Duodenal mucosa (tissue), 2 donors: ENCODE measurements around the gene BAG2.

Experiments
- H3K27ac ChIP-seq: one replicate; pipeline ENCODE4 v1.7.0; 2013; ENCODE audit warnings: low read depth, low read length
- H3K27me3 ChIP-seq, 2 donors: one replicate each; pipeline ENCODE4 v1.7.0; 2013; ENCODE audit warnings: low read length in 2 of 2, control low read depth in 1 of 2; ENCODE audit not compliant: insufficient read depth in 2 of 2, control insufficient read depth in 1 of 2
- H3K36me3 ChIP-seq, 2 donors: one replicate each; pipeline ENCODE4 v1.7.0; 2013; ENCODE audit warnings: low read length in 2 of 2, control low read depth in 1 of 2; ENCODE audit not compliant: insufficient read depth in 2 of 2, control insufficient read depth in 1 of 2
- H3K4me1 ChIP-seq, 2 donors: one replicate each; pipeline ENCODE4 v1.7.0; 2013; ENCODE audit warnings: low read length in 2 of 2, control low read depth in 1 of 2; ENCODE audit not compliant: insufficient read depth in 2 of 2, control insufficient read depth in 1 of 2
- H3K4me3 ChIP-seq, 2 donors: one replicate each; pipeline ENCODE4 v1.7.0; 2013; ENCODE audit warnings: low read length in 2 of 2, low read depth in 1 of 2
- H3K9ac ChIP-seq, 2 donors: one replicate each; pipeline ENCODE4 v1.7.0; 2013; ENCODE audit warnings: low read length in 2 of 2, low read depth in 1 of 2
- H3K9me3 ChIP-seq, 2 donors: one replicate each; pipeline ENCODE4 v1.7.0; 2013; ENCODE audit warnings: low read length in 2 of 2, control low read depth in 1 of 2; ENCODE audit not compliant: control insufficient read depth in 1 of 2

The BAG2 gene

DNA sequence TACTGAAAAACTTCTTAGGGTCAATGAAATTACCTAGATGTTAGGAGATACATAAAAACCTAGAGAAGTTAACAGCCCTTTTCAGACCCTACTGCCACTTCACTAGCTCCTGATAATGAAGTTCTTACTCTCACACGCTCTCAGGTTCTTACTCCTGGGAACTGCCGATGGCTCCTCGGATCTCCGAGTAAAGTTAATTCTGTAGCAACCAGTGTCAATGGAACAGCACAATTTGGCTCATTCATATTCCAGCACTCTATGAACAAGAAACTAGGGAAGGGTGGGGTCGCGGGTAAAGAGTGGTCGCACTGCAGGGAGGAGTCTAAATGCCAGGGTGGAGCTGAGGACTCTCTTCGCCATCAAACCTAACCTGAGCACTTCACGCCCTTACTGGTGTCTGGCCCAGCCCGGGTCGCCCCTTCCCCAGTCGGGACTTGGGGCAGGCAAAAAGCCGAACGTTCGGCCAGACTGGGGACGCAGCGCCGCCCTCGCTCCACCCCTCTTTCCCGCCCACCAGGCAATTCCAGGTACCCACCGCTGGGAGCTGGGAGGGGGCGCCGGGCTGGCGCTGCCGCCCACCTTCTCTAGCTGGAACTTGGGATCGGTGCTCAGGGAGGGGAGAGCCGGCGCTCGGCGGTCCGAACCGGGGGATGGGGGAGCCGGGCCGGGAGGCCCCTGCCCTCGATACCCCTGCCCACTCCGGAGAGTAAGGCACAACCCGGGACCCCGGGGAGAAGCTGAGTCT, 49.2 kb downstream of the BAG2 start:
- Histone ChIP-seq H3K4me1 (peaks cover 4 to 5% of the 10 kb centered on the region in 2 donors), H3K36me3 (no peaks in the 10 kb centered on the region), H3K9ac (peak overlapping the region; percentile 72 to 86), H3K27me3 (no peaks in the 10 kb centered on the region), H3K4me3 (peak overlapping the region; percentile 86 to 95), H3K27ac (peak overlapping the region; percentile 62), H3K9me3 (no peaks in the 10 kb centered on the region)

DNA sequence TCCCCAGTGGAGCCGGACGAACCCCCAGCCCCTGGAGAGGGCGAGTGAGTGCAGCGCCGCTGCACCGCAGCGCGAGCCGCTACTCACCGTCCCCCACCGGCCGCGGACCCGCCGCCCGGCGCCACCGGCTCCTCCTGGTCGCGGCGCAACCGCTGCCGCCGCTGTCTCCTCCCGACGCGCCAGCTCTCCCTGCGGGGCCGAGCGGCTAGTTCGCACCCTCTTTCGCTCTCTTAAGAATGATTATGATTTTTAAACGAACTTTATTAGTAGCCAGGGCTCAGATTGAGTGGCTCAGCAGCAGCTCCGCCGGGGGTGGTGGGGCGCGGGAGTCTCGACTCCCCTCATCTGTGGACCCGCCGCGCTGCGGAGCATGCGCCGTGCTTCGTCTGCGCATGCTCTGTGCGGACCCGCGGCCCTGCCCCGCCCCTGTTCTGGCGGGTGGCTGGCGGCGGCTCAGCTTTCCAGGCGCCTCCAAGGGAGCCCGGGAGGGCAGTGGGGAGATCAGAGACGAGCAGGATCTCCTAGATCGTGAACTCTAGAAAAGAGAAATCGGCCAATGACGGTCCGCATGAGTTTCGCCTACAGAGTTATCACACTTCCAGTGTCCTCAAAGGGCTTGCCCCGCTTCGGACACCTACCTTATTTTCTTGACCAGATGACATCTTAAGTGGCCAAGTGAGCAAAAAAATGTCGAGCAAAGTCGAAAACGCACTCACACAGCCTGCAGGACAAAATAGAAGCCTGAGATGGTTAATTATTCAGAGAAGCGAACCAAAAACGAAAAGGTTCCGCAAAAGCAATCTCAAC, 50.0 kb downstream of the BAG2 start, which contains the start of gene RAB23:
Gene RAB23, minus strand, starts transcription at position 372 of the 807 bp plus-strand sequence. CDS start 11,927 bp downstream, outside the sequence.
- H3K36me3 ChIP-seq, result no peaks in the 10 kb centered on the region
- no peaks in the 10 kb centered on the region for H3K9me3 ChIP-seq
- peaks cover 4 to 5% of the 10 kb centered on the region in 2 donors for H3K4me1 ChIP-seq
- H3K9ac ChIP-seq, result peak within 1 kb of the TSS; percentile 72 to 86
- H3K27ac ChIP-seq, result peak within 1 kb of the TSS; percentile 62
- no peaks in the 10 kb centered on the region for H3K27me3 ChIP-seq
- H3K4me3 ChIP-seq, result peak within 1 kb of the TSS; percentile 86 to 95

DNA sequence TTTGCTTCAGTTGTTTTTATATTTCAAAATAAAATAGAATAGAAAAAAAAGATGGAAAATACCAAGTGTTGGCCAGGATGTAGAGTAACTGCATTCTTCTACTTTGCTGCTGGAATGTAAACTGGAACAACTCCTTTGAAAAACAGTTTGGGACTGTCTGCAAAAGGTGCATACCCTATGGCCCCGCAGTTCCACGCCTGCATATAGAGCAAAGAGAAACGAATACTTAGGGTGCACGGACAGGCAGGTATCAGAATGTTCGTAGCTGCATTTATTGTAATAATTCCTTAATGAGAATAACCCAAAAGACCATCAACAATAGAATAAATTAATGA, 50.6 kb downstream of the BAG2 start:
- H3K9ac ChIP-seq, result peak overlapping the region; percentile 72 to 86
- no peak overlapping the region for H3K27ac ChIP-seq
- no peaks in the 10 kb centered on the region for H3K27me3 ChIP-seq
- H3K36me3 ChIP-seq, result no peaks in the 10 kb centered on the region
- H3K4me3 ChIP-seq, result peak overlapping the region; percentile 86 to 95
- no peaks in the 10 kb centered on the region for H3K9me3 ChIP-seq
- peaks cover 4 to 5% of the 10 kb centered on the region in 2 donors for H3K4me1 ChIP-seq

DNA sequence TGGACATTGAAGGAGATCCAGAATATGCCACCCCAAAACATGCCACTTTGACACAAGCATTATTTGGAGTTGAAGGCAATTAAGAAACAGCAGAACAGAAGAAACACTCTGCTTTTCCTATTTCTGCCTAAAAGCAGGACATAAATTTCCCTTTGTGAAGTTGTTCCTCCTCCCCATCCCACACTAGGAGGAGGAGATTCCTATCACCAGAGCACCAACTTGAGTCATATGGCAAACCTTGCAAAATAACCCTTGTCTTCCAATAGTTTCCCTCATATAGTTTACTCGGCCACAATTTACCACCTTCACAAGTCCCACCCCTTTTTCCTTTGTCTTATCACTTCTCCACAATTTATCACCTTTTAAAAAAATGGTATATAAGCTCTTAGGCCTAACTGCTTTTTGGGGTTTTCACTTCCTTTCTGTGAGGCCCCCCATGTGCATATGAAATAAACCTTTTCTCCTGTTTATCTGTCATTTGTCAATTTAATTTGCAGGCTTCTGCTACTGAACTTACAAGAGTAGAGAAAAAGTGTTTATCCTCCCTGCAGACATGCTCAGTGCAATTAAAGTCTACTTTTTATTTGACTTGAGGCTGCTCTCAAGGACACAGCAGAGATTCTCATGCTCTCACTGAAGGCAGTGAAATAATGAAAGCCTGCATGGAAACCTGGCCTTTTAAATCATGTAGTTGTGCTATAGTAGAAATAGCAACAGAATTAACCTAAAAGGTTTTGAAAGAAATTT, 52.8 kb downstream of the BAG2 start:
- H3K27me3 ChIP-seq, result no peaks in the 10 kb centered on the region
- H3K36me3 ChIP-seq, result no peaks in the 10 kb centered on the region
- H3K27ac ChIP-seq, result no peak overlapping the region
- H3K9ac ChIP-seq, result no peak overlapping the region
- peaks cover 4 to 5% of the 10 kb centered on the region in 2 donors for H3K4me1 ChIP-seq
- H3K9me3 ChIP-seq, result no peaks in the 10 kb centered on the region
- H3K4me3 ChIP-seq, result no peak overlapping the region

DNA sequence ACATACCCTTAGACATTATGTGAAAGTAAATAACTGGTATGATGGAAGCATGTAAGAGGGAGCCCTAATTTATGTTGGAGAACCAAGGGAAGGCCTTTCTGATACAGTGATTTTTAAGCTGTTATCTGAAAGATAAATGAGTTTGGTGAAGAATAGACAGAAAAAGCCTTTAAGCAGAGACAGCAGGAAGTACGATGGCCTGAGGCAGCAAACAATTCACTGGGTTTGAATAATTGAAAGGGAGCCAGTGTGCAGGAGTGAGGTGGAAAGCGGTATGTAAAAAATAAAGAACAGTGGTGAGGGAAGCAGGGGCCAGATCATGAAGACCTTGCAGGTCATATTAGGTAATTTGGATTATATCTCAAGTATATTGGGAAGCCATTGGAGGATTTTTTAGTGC, 54.1 kb downstream of the BAG2 start:
- H3K4me1 ChIP-seq, result peaks cover 3 to 5% of the 10 kb centered on the region in 2 donors
- H3K9ac ChIP-seq, result no peak overlapping the region
- H3K36me3 ChIP-seq, result no peaks in the 10 kb centered on the region
- no peak overlapping the region for H3K4me3 ChIP-seq
- H3K27me3 ChIP-seq, result no peaks in the 10 kb centered on the region
- H3K27ac ChIP-seq, result no peak overlapping the region
- no peaks in the 10 kb centered on the region for H3K9me3 ChIP-seq
